ENCODE results near the gene MRLN. TPM values are rescaled to one million over a fixed set of nuclear protein-coding genes. Genes with fewer than 3 reads are reported as not detected.
A peak's percentile ranks its signal among the peaks of the same experiment; 100 is the strongest.

The MRLN gene
- total RNA-seq, 1 experiment from 2014 or later: not detected

DNA sequence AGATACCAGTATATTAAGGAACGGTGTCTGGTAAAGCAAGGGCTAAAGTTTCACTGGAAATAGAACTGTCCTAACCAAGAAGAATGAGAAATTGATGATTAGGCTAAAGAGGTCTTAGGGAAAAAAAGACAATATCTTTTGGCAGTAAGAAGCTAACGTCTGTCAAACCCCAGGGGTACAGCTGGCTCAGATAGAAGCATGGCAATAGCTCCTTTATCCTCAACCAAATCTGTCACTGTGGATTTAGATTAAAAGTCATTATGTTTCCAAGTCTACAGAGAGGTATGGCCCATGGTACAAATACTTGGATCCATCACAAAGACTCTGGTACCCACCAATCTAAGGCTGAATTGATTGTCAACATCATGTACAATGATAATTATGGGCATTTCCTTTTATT lies 35.0 kb downstream of the MRLN start:
- in situ Hi-C loops (cut with HindIII; ENCODE audit: low pct_unique_long_range_greater_than_20kb, low sequenced_read_pairs): no loop called here
- no peak for DNase-seq (ENCODE audit: low read depth, low spot score)

DNA sequence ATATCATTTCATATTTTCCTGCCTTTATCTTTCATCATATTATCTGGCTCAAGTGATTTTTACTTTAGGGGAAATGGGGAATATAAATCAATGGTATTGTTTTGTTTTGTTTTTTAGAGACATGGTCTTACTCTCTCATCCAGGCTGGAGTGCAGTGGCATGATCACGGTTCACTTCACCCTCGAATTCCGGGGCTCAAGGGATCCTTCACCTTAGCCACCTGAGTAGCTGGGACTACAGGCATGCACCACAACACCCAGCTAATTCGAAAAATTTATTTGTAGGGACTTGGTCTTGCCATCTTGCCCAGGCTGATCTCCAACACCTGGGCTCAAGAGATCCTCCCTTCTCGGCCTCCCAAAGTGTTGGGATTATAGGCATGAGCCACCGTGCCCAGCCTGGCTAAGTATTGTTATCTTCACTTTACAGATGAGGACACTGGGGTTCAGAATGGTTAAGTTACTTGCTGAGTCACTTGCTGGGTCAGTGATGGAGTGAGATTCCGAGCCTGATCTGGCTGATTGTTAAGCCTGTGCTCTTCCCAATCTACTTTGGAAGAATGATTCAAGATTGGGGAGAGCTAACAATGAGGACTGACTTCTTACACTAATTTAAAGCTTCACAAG lies 39.9 kb downstream of the MRLN start:
- no peak for DNase-seq (ENCODE audit: low read depth, low spot score)
- in situ Hi-C loops (cut with HindIII; ENCODE audit: low pct_unique_long_range_greater_than_20kb, low sequenced_read_pairs): no loop called here

DNA sequence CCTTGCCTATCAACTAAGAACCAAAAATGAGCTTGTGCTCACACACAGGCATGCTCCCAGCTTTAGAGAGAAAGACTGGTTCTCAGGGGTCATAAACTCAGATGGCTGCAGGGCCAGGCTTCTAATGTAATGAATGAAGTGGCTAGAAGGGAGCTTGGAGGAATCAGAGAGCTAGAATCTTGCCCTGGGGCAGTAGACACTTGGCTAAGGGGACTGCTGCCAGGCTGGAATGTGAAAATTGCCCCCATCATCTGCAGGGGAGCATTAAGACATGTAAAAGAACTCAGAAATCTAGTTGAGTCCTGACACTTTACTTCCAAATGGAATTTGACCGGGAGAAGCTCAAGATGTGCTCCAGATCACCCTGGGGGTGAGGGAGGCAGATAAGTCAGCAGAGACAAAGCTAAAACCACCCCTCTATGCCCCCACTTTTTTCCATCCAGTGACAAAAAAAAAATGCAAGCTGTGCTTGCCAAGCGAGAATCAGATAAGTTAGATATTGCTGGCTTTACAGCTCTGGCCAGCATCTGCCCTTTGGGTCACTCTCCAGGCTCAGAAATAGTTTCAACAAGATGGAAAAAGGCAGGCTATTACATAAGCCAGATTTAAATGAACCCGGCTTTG lies 41.3 kb downstream of the MRLN start:
- no peak for DNase-seq (ENCODE audit: low read depth, low spot score)
- in situ Hi-C loops (cut with HindIII; ENCODE audit: low pct_unique_long_range_greater_than_20kb, low sequenced_read_pairs): no loop called here

DNA sequence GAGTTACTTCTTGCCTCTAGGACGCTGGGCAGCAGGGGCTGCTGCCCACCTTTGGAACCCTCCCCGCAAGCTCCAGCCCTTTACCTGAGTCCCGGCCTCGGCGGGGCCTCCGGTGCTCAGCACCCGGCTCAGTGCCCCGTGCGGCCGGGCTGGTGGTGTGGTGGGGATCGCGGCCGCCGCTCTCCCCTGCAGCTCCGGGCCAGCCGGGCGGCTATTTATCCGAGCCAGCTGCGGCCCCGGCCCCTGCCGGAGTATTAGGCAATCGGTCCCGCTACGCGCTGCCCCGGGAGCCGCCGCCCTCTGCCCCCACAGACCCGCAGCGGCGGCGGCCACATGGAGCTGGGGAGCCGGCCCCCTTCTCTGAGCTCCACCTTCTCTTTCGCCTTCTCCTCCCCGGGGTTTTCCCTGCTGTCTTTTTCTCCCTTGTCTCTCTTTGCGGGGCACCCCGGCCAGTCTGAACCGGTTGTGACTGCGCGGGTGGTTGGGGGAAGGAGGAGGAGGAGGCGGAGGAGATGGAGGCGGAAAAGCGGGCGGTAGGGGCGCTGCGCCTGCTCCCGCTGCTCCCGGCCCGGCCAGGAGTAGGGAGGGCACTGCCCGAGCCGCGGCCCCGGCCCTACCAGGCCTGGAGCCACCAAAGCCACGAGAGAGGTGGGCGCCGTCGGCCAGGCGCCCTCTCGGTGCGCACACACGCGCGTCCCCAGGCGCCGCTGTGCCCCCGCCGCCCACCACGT lies 43.7 kb downstream of the MRLN start, which contains the start of gene SLC16A9:
Gene SLC16A9 (minus strand): TSS at position 456 of the 731 bp plus-strand sequence. CDS start 25,559 bp downstream, outside the sequence.
- in situ Hi-C loops (cut with HindIII; ENCODE audit: low pct_unique_long_range_greater_than_20kb, low sequenced_read_pairs): no loop called here
- no peak for DNase-seq (ENCODE audit: low read depth, low spot score)

DNA sequence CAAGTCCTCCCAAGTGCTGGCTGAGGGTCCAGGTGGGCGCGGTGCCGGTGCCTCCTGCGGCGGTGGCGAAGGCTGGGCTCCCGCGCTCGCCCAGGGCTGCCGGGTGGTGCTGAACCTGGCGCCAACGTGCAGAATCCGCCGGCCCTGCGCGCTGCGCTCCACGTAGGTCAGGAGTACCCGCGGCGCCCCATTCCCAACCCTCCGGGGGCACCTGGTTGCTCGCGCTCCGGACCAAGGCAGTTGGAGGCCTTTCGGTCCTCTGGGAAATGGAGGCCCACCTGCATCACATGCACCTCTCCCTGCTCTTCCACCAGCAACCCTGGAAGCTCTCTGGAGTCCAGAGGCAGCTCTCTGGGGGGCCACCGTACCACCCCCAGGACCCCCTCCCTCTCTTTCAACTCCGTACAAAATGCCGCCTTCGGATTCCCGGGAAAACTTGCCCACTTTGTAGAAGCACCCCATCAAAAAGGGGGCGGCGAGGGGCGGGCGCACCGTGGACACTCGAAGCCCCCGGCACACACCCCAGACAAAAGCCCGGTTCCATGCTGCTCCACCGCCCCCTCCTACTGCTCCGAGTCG lies 44.4 kb downstream of the MRLN start:
- in situ Hi-C loops (cut with HindIII; ENCODE audit: low pct_unique_long_range_greater_than_20kb, low sequenced_read_pairs): no loop called here
- no peak for DNase-seq (ENCODE audit: low read depth, low spot score)

DNA sequence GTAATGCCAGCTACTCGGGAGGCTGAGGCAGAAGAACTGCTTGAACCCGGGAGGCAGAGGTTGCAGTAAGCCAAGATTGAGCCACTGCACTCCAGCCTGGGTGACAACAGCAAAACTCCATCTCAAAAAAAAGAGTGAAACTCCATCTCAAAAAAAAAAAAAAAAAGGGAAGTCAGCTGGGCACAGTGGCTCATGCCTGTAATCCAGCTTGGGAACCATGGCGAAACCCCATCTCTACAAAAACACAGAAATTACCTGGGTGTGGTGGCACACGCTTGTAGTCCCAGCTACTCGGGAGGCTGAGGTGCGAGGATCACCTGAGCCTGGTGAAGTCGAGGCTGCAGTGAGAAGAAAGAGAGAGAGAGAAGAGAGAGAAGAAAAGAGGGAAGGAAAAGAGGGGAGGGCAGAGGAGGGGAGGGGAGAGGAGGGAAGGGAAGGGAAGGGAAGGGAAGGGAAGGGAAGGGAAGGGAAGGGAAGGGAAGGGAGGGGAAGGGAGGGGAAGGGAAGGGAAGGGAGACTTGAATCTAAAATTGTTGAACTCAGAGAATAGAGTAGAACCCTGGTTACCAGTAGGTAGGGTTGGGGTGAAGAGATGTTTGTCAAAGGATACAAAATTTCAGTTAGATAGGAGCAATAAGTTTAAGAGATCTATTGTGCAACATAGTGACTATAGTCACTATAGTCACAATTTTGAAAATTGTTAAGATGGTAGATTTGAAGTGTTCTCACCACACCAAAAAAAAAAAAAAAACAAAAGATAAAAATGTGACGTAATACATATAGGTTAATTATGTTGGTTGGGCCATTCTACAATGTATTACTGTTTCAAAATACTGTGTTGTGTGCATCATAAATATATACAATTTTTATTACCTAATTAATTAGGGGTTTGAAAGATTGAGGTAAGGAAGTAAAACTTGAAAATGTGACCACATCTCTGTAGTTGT lies 46.1 kb downstream of the MRLN start:
- DNase-seq (ENCODE audit: low read depth, low spot score): no peak
- in situ Hi-C loops (cut with HindIII; ENCODE audit: low pct_unique_long_range_greater_than_20kb, low sequenced_read_pairs): no loop called here

DNA sequence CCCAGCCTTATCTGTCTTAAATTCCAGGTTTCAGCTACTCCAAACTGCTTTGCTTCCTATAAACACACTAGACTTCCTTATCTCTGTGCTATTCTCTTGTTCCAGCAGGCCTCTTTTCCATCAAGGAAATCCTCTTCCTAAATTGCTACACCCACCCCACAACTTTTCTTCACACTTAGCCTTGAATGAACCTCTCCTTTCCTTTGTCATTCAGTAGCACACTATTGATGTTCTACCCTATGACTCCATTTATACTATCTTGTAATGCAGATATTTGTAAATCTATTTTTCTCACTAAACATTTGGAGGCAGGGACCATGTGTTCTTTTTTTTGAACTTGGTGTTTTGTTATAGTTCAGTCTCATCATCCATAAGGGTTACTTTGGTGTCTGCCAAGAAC lies 47.3 kb downstream of the MRLN start:
- no peak for DNase-seq (ENCODE audit: low read depth, low spot score)
- in situ Hi-C loops (cut with HindIII; ENCODE audit: low pct_unique_long_range_greater_than_20kb, low sequenced_read_pairs): no loop called here

DNA sequence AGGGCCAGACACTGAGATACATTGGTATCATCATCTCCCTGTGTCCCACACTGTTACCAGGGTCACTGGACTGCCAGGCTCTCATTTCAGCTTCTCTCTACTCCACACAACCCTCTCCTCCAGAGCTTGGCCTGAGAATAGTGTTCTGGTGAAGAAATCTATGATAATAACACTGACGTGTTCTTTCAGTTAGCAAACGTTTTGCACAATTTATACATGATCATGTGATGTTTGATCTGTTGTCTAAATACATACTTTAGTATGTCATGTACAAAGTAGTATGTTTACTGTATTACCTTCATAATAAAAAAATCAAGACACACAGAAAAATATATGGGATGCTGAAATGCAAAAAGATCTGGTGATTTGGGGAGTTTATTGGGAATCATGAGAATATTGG lies 48.6 kb downstream of the MRLN start:
- no peak for DNase-seq (ENCODE audit: low read depth, low spot score)
- in situ Hi-C loops (cut with HindIII; ENCODE audit: low pct_unique_long_range_greater_than_20kb, low sequenced_read_pairs): no loop called here

DNA sequence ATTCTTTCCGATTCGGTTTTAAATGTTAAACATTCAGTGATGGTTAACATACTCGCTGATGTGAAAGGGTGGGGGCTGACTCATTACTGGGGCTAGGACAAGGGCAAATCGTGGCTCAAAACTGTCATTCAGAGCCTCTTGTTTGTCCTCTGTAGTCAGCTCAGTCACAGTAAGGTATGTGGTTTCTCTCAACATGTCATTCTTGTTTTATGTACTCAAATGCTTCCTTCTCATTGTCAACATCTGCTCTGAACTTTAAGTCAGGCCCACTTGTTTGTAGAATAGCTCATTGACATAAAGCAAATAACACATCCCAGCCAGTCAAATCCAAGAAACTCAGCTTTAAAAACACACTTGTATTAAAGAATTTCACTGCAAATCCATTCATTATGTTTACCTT lies 50.9 kb downstream of the MRLN start:
- no peak for DNase-seq (ENCODE audit: low read depth, low spot score)
- in situ Hi-C loops (cut with HindIII; ENCODE audit: low pct_unique_long_range_greater_than_20kb, low sequenced_read_pairs): no loop called here

DNA sequence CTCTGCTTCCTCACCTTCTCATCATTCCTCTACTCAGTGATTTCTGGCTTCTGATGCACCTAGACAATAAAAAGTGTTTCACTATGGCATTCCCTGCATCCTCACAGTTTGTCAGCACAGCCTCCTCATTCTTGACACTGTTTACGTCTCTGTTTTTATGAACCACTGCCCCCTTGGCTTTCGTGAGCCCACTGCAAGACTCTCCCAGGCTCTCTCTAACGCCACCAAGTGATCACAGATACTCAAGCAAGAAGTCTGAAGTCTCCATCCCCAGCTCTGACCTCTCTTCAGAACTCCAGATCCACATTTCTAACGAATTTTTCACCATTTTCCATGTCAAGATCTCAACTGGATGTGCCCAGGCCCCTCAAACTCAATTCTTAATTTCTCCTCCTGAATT lies 52.5 kb downstream of the MRLN start:
- peak; percentile 16 for DNase-seq (ENCODE audit: low read depth, low spot score)
- in situ Hi-C loops (cut with HindIII; ENCODE audit: low pct_unique_long_range_greater_than_20kb, low sequenced_read_pairs): no loop called here

DNA sequence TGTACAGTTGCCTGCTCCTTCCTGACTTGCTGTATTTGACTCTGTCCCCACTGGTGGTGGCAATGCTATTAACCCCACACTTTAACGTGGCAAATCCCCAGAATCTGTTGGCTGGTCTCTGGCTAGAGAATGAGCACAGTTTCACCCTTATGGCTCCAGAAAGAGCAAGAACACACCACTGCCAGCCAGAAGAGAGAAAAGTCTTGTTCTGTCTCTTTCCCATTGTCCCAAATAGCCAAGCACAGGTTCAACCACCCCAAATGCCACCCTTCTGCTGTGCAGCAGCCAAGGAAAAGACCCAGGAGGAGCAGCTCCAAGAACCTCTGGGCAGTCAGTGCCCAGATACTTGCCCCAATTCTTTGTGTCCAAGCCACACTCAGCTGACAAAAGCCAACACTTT lies 54.9 kb downstream of the MRLN start:
- in situ Hi-C loops (cut with HindIII; ENCODE audit: low pct_unique_long_range_greater_than_20kb, low sequenced_read_pairs): no loop called here

DNA sequence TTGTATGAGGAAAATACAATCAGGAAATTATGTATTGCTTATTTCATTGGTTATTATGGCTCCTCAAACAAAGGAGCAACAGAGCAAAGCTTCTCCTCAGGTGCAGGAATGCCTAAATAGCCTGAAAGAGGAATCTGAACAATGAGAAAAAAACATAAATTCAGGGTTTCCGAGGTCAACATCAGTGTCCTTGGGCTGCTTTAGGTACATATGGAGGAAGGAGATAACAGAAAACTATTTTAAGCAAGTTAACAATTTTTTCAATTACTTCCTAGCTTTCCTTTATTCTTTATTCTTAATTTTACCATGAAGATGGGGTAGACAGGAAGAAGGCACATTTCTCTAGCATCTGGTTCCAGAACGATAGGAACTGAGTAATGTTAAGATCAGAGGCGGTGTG lies 57.6 kb downstream of the MRLN start:
- in situ Hi-C loops (cut with HindIII; ENCODE audit: low pct_unique_long_range_greater_than_20kb, low sequenced_read_pairs): no loop called here
- DNase-seq (ENCODE audit: low read depth, low spot score): no peak

More for the DNA sequence above, 54.9 kb downstream of the MRLN start:
- no peak for DNase-seq (ENCODE audit: low read depth, low spot score)

DNA sequence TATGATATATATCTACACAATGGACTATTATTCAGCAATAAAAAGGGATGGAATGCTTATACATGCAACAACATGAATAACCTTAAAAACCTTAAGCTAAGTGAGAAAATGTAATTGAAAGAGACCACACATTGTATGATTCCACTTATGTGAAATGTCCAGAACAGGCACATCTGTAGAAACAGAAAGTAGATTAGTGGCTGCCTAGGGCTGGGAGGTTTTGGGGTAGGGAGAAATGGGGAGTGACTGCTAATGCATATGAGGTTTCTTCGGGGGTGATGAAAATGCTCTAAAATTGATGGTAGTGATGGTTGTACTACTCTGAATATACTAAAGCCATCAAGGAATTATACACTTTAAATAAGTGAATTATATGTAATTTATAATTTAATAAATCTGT lies 58.3 kb downstream of the MRLN start:
- DNase-seq (ENCODE audit: low read depth, low spot score): no peak
- in situ Hi-C loops (cut with HindIII; ENCODE audit: low pct_unique_long_range_greater_than_20kb, low sequenced_read_pairs): no loop called here

DNA sequence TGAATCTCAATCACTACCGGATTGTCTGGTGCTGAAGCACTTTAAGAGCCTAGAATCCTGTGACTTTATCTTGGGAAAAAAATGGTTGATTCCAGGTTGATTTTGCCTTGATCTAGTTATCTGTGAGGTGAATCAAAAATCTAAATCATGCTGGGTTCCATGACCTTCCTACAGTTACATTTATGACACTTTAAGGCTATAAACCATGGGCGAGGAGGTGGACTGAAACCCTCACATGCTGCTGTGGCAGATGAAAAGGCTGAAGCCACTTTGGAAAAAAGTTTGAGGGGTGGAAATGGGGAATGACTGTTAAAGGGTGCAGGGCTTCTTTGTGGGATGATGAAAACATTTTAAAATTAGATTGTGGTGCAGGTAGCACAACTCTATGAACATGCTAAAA lies 61.1 kb downstream of the MRLN start:
- DNase-seq (ENCODE audit: low read depth, low spot score): no peak
- in situ Hi-C loops (cut with HindIII; ENCODE audit: low pct_unique_long_range_greater_than_20kb, low sequenced_read_pairs): no loop called here

DNA sequence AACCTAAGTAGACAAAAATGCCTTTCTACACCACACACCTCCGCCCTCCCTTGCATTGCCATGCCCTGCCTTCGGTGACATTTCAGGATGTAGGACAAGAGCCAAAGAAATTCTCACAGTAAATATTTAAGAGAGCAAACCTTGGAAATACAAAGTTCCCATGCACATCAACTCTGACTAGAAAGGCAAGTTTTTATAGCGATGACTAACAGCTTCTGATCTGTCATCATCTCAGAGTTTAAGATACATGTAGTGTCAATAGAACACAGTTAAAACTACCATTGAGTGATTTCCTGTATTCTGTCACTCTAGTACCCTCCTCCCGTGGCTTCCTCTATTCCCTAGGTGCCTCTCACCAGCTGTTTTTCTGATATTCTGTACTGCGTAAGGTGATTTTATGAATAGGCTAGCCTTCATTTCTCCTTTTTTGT lies 64.3 kb downstream of the MRLN start:
- DNase-seq (ENCODE audit: low read depth, low spot score): no peak
- in situ Hi-C loops (cut with HindIII; ENCODE audit: low pct_unique_long_range_greater_than_20kb, low sequenced_read_pairs): no loop called here

DNA sequence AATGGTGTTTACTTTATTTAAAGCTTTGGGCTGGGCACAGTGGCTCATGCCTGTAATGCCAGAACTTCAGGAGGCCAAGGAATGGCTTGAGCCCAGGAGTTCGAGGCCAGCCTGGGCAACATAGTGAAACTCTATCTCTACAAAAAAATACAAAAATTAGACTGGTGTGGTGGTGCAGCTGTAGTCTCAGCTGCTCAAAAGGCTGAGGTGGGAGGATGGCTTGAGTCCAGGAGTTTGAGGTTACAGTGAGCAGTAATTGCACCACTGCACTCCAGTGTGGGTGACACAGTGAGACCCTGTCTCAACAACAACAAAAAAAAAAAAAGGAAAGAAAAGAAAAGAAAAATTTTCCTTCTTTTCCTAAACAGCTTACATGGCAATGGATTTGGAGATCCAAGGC lies 65.6 kb downstream of the MRLN start:
- no peak for DNase-seq (ENCODE audit: low read depth, low spot score)
- in situ Hi-C loops (cut with HindIII; ENCODE audit: low pct_unique_long_range_greater_than_20kb, low sequenced_read_pairs): no loop called here
